Measurements from ENCODE around the gene BUB3.

GRCh38 chr10:123147635-123148413 is 6.4 kb upstream of the BUB3 start, which contains the start of gene HMX2:
- TF ChIP-seq EZH2 (IDR thresholded peaks at IDR 0.05) (no peak), POLR2AphosphoS5 (IDR thresholded peaks at IDR 0.05; ENCODE audit: borderline replicate concordance, low read depth, low read length) (no peak)
